OCI-LY1 (cell line): ENCODE measurements around the gene FADS2.

Source experiments
- CTCF ChIP-seq: fragments of 200-600 bp; sonication (generic), shearing (Covaris generic); IDR thresholded peaks from 2 replicates; pipeline ENCODE4 v1.5.1; 2017; ENCODE audit warnings: mild to moderate bottlenecking, antibody characterized with exemption, low read length, moderate library complexity, mixed read lengths
- EZH2 ChIP-seq: fragments of 200-600 bp; sonication (generic), shearing (Covaris generic); IDR thresholded peaks from 2 replicates; pipeline ENCODE4 v1.8.0; 2017; ENCODE audit warnings: borderline replicate concordance, mixed run types, mild to moderate bottlenecking, antibody characterized with exemption, low read length, moderate library complexity, mixed read lengths

DNA sequence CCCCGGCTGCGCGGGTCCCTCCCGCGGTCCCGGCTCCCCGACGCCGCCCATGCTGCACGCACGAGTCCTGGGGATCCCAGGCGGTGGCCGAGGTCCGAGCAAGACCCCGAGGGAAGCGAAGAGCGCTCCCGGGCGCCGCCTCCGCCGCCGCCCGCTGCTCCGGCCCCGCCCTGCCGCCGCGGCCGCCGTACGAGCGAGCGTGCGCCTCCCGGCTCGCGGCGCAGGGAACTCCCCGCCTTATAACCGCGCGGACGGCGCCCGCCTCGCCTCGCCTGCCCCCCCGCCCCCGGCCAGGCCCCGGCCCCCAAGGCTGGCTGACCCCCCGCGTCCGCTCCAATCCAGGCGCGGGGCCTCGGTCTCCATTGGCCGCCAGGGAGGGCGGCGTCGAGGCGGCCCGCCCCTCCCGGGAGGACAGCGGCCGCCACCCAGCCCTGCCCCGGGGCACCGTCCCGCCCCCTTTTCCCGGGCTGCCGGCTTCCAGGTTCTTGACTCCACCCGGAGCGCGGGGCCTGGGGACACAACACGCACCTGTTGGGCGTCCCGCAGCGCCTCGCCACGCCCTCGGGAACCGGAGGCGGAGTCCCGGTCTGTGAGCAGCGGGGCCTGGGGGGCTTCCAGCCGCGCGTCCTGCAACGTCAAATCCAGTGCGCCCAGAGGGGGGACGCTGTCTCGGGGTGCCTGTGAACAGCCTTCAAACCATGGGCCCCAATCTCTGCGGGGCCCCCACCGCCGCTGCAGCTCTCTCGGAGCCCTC, 63.4 kb downstream of the FADS2 start, which contains the start of gene FADS3:
- TF ChIP-seq CTCF, result peak; percentile 15; the same call in 1 of the 2 replicates
- no peak for TF ChIP-seq EZH2
